NCI-H2107 treated with DMSO at 0.1 percent for 48 hours (cell line): ENCODE data around the gene TMSB15A.
"Not testable (repeated sequence)": the region's sequence is repeated elsewhere in the genome, so short reads cannot be mapped to it uniquely, and the experiment has no call there.

Experiments
- DNase-seq: peaks from one replicate; lab custom pipeline; 2025; ENCODE audit not compliant: unreplicated experiment; lab: John Stamatoyannopoulos, UW

Gene TMSB15A

DNA sequence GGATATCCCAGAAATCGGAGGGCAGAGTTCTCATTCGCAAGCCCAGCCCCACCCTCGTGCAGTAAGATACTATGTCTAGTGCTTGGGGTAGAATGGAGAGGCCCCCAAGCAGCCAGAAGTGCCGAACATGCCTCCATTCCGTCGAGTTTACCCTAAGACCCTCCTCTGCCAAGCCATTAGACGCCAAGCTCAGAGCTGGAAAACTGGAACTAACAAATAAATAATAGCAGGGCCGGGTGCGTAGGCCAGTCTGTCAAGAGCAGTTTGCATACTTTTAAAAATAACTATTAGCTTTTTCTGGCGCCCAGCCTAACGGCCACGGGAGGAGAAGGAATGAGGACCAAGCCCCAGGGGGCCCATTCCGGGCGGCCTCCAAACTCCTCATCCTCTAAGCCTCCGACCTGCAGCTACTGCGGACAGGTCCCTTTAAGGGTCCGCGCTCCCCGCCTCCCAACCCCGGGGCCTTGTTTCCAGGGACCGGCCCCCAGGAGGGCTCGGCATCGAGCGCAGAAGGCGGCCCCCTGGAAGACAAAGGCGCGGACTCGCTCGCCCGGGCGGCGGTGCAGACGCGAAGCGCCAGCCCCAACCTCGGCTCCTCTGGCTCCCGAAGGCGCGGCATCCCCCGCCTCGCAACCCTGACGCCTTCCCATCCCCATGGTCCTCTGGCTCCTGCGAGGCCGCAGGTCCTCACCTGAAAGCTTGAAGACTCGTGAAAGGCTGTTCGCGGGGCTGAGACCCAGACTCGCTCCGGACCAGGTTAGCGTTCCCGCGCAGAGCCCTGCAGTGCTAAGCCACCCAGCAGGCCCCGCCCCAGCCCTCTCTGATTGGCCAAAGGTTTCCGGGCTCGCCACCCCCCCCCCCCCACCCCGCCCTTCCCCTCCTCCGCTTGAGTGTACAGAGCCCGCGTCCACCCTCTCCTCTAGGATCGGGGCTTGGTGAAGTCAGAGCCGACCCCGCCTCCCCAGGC, at the start of gene TMSB15A:
Gene TMSB15A, minus strand, starts transcription at position 765 of the 967 bp plus-strand sequence.
- peak; percentile 42 for DNase-seq

DNA sequence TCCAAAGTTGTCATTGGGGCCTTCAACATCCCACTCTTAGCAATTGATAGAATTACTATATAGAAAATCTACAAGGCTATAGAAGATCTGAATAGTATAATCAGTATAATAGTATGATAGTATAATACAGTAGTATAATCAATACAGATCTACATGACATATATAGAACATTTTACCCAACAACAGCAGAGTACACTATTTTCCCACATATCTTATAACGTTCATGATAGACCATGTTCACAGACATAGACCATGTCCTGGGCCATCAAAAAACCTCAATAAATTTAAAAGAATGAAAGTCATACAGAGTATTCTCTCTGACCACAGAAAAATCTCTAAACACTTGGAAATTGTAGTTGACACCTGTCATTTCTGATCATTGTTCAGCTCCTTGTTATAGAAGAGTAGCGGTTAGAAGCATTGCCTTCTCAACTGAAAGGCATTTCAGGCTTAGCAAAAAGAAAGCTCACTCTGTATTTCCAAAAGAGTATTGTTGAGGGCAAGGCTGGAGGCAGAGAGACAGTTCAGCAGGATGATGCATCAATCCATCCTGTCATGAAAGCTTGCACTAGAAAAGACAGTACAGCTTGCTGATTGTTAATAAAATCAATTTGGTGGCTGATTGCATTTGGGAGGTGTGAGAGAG, 44.0 kb upstream of the TMSB15A start:
- DNase-seq: no peak

DNA sequence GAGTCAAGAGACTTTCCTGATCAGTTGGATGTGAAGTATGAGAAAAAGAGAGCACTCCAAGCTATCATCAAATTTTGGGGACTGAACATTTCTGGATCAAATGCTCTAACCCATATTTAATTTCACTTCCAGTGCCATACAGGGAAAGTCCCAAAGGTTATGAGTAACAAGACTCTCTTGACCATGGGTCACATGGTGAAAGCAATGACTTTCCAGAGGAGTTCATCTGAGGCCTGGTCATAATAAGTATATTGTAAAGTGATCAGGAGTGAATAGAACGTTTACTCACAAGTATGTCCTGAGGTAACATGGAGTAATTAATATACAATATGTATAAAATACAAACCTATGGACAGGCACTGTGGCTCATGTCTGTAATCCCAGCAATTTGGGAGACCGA, 42.1 kb upstream of the TMSB15A start:
- no peak for DNase-seq

DNA sequence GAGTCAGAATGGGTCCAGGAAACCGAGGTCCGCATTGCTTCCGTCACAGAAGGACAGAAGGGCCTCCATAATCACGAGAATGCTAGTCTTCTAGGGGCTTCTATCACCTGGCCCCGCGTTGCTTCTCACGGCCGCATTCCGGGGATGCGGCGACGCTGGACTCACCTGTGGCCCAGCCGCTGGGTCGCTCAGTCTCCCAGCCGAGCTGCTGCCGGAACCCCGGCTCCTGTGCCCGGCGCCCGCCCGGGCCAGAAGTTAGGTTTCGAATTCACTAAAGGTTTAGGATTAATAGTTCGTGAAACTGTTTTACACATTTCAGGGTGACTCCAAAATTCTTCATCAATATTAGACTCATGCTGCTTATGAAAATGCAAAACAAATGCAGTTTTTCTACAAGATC, 31.7 kb upstream of the TMSB15A start:
- no peak for DNase-seq

DNA sequence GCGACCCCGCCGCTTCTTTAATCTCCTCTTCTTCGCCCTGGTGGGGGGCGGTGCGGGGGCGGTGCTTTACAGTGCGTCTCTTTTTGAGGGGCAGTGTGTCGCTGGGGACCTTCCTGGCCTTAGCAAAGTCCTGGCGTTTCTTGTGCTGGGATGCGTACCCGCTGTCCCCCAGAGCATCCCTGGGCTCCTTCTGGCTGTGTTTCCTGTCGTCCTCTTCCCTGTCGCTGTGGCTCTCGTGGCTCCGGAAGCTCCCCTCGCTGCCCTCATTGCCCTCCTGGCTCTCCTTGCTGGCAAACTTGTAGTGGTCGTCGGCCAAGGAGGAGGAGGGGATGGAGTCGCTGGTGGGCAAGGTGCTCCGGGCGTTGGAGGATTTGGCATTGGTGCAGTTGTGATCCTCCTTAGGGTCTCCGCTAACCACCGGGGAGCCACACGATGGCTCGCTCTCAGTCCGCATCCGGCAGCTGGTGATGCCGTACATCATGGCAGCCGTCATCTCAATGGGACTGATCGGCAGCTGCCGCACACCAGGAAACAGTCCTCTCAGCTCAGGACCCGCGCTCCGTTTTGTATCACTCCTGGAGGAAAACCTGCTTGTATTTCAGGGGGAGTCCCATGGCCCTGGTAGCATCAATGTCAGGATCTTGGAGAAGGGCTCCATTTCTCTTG, 30.4 kb upstream of the TMSB15A start:
- DNase-seq: peak; percentile 15

DNA sequence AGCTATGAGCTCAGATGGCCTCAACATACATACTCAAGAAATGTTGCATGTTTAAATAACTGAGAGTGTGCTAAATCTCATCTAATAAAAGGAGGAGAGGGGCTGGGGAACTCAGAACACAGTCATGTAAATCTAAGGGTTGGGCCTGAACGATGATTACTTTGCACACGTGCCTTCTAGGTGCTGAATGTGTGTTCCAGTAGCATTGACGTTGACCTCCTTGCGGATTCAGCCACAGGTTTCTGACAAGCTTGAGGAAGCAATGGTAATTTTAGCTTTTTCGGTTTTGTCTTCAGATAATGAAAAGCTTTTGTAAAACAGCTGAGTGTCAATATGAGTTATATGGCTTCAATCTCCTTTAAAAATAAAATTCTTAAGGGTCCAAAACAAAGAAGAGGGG, 29.6 kb upstream of the TMSB15A start:
- DNase-seq: not testable (repeated sequence)

DNA sequence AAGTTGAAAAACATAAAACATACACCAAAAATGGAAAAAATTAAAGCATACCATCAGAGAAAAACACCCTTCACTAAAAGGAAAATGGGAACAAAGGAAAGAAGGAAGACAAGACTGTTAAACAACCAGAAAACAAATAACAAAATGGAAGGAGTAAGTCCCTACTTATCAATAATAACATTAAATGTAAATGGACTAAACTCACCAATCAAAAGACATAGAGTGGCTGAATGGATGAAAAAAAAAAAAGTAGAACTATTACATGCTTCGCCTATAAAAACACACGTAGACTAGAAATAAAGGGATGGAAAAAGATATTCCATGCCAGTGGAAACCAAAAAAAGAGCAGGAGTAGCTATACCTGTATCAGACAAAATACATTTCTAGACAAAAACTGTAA, 19.4 kb upstream of the TMSB15A start:
- DNase-seq: no peak

DNA sequence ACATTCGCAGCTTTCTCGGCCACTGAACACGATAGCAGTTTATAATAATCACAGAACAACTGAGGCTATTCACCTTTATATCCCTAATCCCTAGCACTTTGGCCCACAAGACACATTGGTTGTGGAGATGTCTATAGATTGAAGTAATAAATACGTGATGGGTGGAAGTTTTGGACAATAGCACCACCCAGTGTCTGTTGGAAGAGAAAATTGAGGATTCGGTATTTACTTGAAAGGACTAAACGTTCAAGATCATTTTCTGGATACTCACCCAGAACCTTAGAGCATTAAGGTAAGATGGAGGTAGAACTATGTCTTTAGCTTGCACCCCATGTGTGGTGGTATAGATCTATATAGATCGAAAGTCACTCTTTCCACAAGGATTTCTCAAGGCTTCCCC, 787 bp upstream of the TMSB15A start:
- DNase-seq: no peak

DNA sequence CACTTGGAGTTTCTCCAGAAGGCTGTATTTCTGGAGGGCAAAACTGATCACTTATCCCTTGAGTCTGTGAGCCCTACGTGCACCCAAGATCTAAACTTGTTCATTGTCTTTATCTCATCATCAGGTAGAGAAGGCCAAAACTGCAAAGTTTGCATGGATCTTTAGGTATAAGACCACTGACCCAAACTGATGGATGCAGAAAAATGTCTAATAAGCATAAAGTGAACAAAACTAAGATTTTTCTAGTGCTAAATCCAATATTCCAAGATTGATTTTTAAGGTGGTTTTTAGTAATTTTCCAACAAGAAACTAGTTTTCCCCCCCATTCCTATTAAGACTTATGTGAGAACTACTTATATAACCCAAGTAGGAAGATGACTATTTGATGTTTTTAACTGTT, 2.0 kb downstream of the TMSB15A start:
- DNase-seq: no peak

DNA sequence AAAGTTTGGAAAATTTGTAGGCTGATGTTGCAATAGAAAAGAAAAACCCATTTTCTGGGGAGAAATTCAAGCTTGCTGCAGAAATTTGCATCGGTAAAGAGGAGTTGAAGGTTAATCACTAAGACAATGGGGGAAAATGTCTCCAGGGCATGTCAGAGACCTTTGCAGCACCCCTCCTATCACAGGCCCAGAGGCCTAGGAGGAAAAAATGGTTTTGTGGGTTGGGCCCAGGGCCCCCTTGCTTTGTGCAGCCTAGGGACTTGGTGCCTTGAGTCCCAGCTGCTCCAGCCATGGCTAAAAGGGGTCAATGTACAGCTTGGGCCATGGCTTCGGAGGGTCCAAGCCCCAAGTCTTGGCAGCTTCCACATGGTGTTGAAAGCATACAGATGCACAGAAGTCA, 17.8 kb downstream of the TMSB15A start:
- DNase-seq: no peak

DNA sequence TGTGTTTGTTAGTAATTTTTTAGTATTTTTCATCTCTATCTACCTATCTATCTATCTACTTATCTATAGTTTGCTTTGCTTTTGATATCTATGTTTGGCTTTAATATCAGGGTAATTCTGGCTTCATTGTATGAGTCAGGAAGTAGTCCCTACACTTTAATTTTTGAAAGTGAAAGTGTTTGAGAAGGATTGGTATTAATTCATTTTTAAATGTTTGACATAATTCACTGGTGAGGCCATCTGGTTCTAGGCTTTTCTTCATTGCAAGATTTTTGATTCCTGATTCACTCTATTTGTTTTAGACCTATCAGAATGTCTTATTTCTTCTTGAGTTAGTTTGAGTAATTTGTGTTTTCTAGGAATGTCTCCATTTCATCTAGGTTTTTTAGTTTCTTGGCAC, 24.8 kb downstream of the TMSB15A start:
- no peak for DNase-seq

DNA sequence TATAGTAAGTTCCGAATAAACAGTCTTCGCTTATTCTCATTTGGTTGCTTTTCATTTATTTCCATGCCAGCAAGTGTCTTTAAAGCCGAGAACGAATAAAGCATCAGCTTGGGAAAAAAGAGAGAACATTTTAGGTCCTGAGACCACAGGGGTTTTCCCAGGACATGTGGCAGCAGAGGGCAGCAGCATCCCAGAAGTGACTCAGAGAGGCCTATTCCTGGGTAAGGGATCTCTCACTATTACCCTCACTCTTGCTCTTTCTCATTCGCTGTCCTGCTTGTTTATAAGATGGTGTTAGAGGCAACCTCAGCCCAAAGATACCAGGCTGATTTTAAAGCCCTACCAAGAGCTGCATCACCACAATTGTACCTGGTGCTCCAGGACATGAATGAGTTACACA, 37.8 kb downstream of the TMSB15A start:
- DNase-seq: not testable (repeated sequence)

DNA sequence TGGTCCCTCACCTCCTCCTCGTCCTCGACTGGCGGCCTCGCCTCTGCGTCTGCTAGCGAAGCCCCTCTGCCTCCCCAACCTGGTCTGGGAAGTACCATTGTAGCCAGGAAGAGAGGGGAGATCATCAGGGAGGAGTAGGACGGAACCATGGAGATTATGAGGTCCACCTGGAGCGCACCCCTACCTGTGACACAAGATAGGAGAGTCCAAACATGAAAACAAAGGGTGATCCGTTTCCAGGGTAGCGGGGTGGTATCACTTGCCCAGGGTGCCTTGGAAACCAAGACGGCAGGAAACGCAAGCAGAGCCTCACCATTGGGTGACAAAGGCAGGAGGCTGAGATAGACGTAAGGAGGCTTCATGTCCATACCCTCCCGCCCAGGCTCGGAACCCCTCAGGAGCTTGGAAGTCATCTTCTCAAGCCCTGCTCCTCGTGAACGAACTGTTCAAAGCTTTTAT, 44.7 kb downstream of the TMSB15A start, which contains the start of gene TCP11X2:
Gene TCP11X2, minus strand, starts transcription at position 51 of the 459 bp plus-strand sequence.
- not testable (repeated sequence) for DNase-seq

DNA sequence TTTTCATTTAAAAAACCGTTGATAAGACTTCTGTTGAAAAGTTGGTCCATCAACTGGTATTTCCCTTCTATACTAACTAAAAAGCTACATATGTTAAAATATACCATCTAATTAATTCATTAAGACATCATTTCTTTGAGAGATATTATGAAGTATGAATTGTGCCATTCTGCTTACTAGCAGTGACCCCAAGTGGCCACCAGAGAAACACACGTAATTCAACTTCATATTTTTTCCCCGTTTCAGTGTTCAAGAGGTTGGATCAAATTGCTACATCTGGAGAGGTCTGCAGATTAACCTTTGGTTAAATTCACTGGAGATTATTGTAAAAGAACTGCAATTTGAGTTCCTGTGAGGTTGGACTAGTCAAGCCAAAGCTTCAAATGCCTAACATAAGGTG, 46.3 kb downstream of the TMSB15A start:
- DNase-seq: not testable (repeated sequence)
